Erythroblast (primary cell): Measurements from ENCODE around the gene KCNA5.

Experiments used
- GATA1 ChIP-seq: IDR thresholded peaks from 2 replicates; pipeline ENCODE4 v1.6.1; 2011; ENCODE audit warnings: low read depth, mild to moderate bottlenecking, control low read depth, low read length, moderate library complexity
- POLR2A ChIP-seq: IDR thresholded peaks from 2 replicates; pipeline ENCODE4 v1.6.1; 2011; ENCODE audit warnings: mild to moderate bottlenecking, low read length

- TF ChIP-seq POLR2A (no peak), GATA1 (no peak)
Observed at GRCh38 chr12:5078423-5078822, 34.7 kb downstream of the KCNA5 start.
